GM20000 (cell line): ENCODE measurements around the gene TRIO.

Source experiments
- DNase-seq: peaks from one replicate; pipeline ENCODE4 v3.0.0; 2012; ENCODE audit warnings: low spot score
- TF ChIP-seq, protein P1 (sequence below): IDR thresholded peaks from 2 replicates; pipeline ENCODE4 v1.5.1; 2012; ENCODE audit warnings: mild to moderate bottlenecking, control low read depth; ENCODE audit errors: extremely low read depth, missing control alignments

Gene TRIO

DNA sequence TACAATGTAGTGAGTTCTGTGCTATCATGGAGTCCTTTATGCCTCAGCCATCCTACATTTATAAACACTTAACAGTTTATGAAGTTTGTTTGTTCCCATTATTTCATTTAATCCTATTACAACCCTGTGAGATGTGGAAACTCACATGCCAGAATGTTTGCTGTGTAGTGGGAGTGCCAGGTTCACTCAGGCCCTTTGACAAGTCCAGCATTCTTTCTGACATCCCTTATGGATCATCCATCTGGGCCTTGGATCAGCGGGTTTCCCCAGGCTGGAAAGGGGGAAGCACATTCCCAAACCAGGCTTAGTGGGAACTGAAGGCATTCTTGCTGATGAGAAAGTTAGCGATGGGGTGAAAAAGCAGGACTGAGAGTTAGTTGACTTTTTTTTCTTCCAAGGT is 310.3 kb downstream of the TRIO start:
- no peak for DNase-seq
- TF ChIP-seq, protein P1, sequence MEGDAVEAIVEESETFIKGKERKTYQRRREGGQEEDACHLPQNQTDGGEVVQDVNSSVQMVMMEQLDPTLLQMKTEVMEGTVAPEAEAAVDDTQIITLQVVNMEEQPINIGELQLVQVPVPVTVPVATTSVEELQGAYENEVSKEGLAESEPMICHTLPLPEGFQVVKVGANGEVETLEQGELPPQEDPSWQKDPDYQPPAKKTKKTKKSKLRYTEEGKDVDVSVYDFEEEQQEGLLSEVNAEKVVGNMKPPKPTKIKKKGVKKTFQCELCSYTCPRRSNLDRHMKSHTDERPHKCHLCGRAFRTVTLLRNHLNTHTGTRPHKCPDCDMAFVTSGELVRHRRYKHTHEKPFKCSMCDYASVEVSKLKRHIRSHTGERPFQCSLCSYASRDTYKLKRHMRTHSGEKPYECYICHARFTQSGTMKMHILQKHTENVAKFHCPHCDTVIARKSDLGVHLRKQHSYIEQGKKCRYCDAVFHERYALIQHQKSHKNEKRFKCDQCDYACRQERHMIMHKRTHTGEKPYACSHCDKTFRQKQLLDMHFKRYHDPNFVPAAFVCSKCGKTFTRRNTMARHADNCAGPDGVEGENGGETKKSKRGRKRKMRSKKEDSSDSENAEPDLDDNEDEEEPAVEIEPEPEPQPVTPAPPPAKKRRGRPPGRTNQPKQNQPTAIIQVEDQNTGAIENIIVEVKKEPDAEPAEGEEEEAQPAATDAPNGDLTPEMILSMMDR: no peak

GRCh38 chr5:14455814-14456321 is 312.7 kb downstream of the TRIO start:
- no peak for DNase-seq
- TF ChIP-seq, protein P1: no peak

DNA sequence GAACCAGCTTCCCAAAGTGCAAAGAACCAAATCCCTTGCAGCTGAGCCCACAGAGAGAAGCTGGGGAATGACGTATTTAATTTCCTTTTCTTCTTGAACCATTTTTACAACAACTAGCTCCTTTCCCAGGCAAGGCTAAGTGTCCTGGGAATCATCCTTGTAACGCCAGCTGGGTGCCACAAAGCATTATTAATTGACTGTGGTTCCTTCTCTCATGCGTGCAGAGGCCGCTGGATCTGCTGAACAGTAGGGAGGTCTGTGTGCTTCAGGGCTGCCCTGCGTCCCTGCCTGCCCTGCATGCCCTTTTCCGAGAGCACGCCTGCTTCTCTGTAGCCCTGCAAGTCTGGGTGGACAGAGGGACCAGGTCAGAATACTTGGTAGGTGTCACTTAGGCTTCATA is 314.3 kb downstream of the TRIO start:
- DNase-seq: no peak
- TF ChIP-seq, protein P1: no peak

DNA sequence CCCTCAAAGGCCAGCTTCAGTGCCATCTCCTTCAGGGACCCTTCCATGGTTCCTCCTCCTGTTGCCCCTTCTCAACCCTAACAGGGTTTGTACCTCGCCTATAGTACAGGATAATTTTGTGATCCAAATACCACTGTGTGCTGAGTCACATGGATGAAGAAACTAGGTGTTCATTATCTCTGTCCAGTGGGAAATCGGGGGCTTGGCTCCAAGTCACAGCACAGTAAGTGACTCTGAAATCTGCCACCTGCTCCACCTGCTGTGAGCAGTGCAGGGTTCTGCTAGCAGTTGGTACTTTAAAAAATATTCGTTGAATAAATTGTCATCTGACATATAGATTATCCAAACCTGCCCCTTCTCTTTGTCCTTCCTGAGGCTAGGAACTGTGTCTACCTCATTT is 315.3 kb downstream of the TRIO start:
- DNase-seq: no peak
- TF ChIP-seq, protein P1: no peak

DNA sequence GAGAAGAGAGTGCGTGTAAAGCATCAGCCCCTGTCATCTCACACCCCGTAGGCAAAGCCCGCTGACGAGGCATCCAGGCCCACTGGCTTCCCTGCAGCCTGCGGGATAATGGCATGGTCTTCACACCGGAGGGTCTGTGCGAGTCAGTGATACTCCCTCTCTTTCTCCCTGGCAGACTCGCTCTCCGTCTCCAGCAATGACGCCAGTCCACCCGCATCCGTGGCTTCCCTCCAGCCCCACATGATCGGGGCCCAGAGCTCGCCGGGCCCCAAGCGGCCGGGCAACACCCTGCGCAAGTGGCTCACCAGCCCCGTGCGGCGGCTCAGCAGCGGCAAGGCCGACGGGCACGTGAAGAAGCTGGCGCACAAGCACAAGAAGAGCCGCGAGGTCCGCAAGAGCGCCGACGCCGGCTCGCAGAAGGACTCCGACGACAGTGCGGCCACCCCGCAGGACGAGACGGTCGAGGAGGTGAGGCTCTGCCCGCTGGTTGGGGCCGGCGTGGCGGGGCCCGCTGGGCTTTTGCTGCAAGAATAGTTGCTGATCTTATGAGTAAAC is 317.8 kb downstream of the TRIO start:
- no peak for DNase-seq
- TF ChIP-seq, protein P1: no peak

GRCh38 chr5:14462681-14463080 is 319.5 kb downstream of the TRIO start:
- TF ChIP-seq, protein P1: no peak
- DNase-seq: no peak

DNA sequence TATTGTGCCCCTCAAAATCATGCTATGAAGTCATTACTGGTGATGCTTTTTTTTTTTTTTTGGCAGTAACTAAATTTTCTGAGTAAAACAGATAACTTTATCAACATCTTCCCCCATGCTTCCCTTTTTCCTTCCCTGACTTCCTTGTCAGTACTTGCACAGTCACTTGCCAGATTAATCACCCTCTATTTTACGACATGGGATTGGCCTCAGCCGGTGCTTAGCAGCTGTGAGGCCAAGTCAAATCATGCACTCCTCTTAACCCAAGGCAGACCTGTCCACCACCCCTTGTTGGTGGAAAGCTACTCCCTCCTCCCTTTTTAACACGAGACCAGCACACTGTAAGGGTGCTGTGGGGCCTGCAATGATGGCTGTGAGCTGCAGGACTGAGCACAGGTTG is 320.5 kb downstream of the TRIO start:
- no peak for DNase-seq
- TF ChIP-seq, protein P1: no peak
